Neural progenitor cell (in vitro differentiated cells): Measurements from ENCODE around the gene ADAMTSL2.

Experiments used
- CTCF ChIP-seq: fragments of 200-600 bp; sonication (generic); IDR thresholded peaks from 2 replicates; pipeline ENCODE4 v1.5.1; 2017; ENCODE audit warnings: antibody characterized with exemption, mild to moderate bottlenecking
- EZH2 ChIP-seq: fragments of 200-600 bp; sonication (generic); IDR thresholded peaks from 2 replicates; pipeline ENCODE4 v1.6.1; 2017; ENCODE audit warnings: antibody characterized with exemption, mild to moderate bottlenecking, moderate library complexity

DNA sequence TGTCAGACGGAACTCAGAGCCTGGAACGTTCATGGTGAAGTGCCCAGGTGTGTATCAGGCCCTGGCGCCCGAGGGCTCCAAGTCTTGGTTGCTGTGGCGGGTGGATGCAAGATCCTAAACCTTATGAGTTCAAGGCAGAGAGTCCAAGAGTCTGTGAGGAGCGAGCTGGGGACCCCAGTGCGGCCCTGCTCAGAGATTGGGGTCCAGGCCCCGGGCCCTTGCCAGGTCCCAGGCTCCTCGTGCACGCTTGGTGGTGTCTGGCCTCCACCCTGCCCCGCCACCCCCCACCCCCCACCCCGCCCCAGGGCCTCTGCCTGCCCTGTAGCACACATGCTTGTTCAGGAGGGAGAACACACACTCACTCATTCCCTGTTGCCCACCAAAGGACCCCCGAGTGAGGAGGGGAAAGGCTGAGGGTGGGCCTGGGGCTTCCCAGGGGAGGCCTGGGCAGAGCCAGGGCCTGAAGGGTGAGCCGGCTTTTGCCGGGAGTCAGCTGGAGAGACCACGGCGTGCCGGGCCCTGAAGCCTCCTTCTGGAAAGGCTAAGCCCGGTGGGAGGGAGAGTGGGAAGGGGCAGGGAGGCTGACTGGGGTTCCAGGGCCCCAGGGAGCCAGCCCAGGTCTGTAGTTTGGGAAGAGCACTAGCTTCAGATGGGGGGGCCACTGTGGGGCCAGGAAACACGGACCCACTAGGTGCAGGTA is 37.5 kb downstream of the ADAMTSL2 start:
- TF ChIP-seq CTCF = no peak
- TF ChIP-seq EZH2 = no peak
